AG04449 (cell line): ENCODE measurements around the gene IL17RD.

Source experiments
- CTCF ChIA-PET: fragments of 350-600 bp; formaldehyde crosslinking; extraction: SDS; loops from one replicate; lab custom pipeline; 2021; ENCODE audit warnings: antibody characterized with exemption; lab: Yijun Ruan, JAX
- POLR2A ChIA-PET: fragments of 400-600, 350-600 bp; formaldehyde crosslinking; extraction: SDS; loops from one replicate; lab custom pipeline; 2020; ENCODE audit warnings: antibody characterized with exemption, inconsistent platforms; lab: Yijun Ruan, JAX
- DNase-seq: peaks from one replicate; pipeline ENCODE4 v3.0.0-alpha.2; 2010; ENCODE audit warnings: low read depth, low spot score
- H3K4me3 ChIP-seq: 2 replicates; pipeline ENCODE4 v1.5.1; 2011; ENCODE audit warnings: low read depth, mild to moderate bottlenecking, control low read depth, low read length
- CTCF ChIP-seq: IDR thresholded peaks from one replicate; pipeline ENCODE4 v1.5.1; 2011; ENCODE audit warnings: mild to moderate bottlenecking, moderate library complexity, low read length, control low read depth, inconsistent platforms; ENCODE audit not compliant: insufficient read depth; ENCODE audit errors: missing control alignments

IL17RD gene

GRCh38 chr3:57082481-57082880, 82.7 kb downstream of the IL17RD start:
- H3K4me3 ChIP-seq: no peak overlapping the region
- POLR2A ChIA-PET: no interaction called here
- no peak for DNase-seq
- no peak for TF ChIP-seq CTCF
- CTCF ChIA-PET: interaction anchor here (2.7 kb wide), 1 partner anchor 19 kb away, joined by 7 read pairs; no protein-coding TSS in a partner anchor

GRCh38 chr3:57081173-57081572, 84.0 kb downstream of the IL17RD start:
- POLR2A ChIA-PET: no interaction called here
- H3K4me3 ChIP-seq: no peak overlapping the region
- no peak for TF ChIP-seq CTCF
- DNase-seq: no peak
- CTCF ChIA-PET: interaction anchor here (2.7 kb wide), 1 partner anchor 20 kb away, joined by 7 read pairs; no protein-coding TSS in a partner anchor

- H3K4me3 ChIP-seq: no peak overlapping the region
- no peak for TF ChIP-seq CTCF
- ChIA-PET CTCF (interaction anchor here (2.7 kb wide), 1 partner anchor 21 kb away, joined by 7 read pairs; no protein-coding TSS in a partner anchor), POLR2A (no interaction called here)
- DNase-seq: no peak
Observed at GRCh38 chr3:57080171-57080570, 85.0 kb downstream of the IL17RD start.

GRCh38 chr3:57079474-57079831, 85.7 kb downstream of the IL17RD start:
- POLR2A ChIA-PET: no interaction called here
- CTCF ChIA-PET: no interaction called here
- no peak for TF ChIP-seq CTCF
- peak overlapping the region; percentile 63 for H3K4me3 ChIP-seq
- no peak for DNase-seq

GRCh38 chr3:57078635-57079473, 86.3 kb downstream of the IL17RD start:
- DNase-seq: no peak
- ChIA-PET CTCF (interaction anchor here (1.2 to 1.8 kb wide), 2 partner anchors 13 to 83 kb away, joined by 4 to 8 read pairs; no protein-coding TSS in a partner anchor), POLR2A (no interaction called here)
- TF ChIP-seq CTCF: peak; percentile 13
- peak overlapping the region; percentile 63 for H3K4me3 ChIP-seq

GRCh38 chr3:57078344-57078634, 86.9 kb downstream of the IL17RD start:
- POLR2A ChIA-PET: no interaction called here
- no peak for DNase-seq
- peak overlapping the region; percentile 63 for H3K4me3 ChIP-seq
- CTCF ChIA-PET: interaction anchor here (0.7 to 1.8 kb wide), 4 partner anchors 10 to 82 kb away, joined by 3 to 8 read pairs (median 4); no protein-coding TSS in a partner anchor
- no peak for TF ChIP-seq CTCF
